DMS 273 (cell line): ENCODE measurements around the gene TMSB15B.
"Not testable (repeated sequence)": the region's sequence is repeated elsewhere in the genome, so short reads cannot be mapped to it uniquely, and the experiment has no call there.

Experiments used
- DNase-seq: peaks from one replicate; lab custom pipeline; 2025; ENCODE audit not compliant: unreplicated experiment; lab: John Stamatoyannopoulos, UW

TMSB15B gene

DNA sequence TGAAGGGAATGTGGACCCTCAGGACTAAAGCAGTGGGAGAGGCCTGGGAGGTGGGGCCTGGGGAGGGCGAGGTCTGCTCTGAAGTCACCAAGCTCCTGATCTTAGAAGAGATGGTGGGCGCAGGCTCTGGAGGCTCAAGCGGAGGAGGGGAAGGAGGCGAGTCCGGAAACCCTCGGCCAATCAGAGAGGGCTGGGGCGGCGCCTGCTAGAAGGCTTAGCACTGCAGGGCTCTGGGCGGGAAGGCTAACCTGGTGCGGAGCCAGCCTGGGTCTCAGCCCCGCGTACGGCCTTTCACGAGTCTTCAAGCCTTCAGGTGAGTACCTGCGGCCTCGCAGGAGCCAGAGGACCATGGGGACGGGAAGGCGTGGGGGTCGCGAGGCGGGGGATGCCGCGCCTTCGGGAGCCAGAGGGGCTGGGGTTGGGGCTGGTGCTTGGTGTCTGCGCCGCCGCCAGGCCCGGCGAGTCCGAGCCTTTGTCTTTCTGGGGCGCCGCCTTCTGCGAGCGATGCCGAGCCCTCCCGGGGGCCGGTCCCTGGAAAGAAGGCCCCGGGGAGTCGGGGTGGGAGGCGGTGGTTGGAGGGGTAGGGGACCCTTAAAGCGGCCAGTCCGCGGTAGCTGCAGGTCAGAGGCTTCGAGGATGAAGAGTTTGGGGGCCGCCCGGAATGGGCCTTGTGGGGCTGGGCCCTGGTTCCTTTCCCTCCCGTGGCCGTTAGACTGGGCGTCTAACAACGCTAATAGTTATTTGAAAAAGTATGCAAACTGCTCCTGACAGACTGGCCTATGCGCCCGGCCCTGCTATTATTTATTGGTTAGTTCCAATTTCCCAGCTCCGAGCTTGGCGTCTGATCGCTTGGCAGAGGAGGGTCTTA lies at the start of gene TMSB15B:
Gene TMSB15B (plus strand): TSS at position 217 of the 868 bp plus-strand sequence.
- not testable (repeated sequence) for DNase-seq

DNA sequence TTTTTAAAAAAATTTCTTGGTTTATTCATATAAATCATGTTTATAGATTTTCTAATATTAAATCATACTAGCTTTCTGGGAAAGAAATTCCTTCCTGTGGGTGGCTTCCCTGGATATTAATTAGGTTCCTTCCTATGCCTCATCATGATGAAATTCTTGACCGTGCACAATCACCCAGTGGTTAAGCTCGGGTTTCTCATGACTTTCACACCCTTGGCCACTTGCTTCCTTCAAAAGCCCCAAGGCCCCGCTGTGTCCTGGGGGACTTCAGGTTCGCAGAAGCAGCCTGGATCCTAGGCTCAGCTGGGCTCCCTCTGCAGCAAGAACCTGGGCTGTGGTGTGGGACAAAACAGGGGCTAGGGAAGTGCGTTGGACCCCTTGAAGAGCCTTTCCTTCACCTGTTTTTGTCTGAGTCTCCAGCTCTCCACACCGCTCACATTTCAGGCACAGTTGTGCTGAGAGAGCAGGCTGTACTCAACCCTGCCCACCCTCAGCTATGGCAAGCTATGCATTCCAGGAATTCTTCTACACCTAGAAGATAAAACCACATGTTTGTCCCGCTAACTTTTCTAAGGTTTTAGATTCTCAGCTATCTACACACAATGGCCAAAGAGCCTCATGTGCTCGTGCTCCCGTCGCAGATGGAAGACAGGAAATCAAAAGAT lies 48.9 kb upstream of the TMSB15B start:
- DNase-seq = no peak

DNA sequence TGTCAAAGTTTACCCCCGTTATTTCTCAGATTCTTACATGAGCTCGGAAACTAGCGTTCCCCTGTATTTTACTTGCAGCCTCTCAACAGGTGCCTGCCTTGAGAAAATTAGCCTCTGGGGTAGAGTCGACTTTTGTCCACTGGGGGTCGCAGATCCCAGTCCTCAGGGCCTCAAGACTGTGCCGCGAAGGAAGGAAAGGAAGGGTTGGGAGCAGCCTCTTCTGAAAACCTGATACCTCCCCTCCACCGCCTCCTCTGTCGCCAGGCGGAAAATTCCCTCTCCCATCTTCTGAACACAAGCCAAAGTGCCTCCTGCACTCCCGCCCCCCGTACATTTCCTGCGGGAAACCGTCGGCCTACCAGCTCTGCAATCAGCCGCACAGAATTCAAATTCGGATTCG lies 44.4 kb upstream of the TMSB15B start:
- DNase-seq = peak; percentile 86

- DNase-seq = peak; percentile 75
Measured at GRCh38 chrX:103918571-103919269, 43.7 kb upstream of the TMSB15B start.

- DNase-seq = peak; percentile 55
Measured at GRCh38 chrX:103919270-103919637, 43.2 kb upstream of the TMSB15B start.

DNA sequence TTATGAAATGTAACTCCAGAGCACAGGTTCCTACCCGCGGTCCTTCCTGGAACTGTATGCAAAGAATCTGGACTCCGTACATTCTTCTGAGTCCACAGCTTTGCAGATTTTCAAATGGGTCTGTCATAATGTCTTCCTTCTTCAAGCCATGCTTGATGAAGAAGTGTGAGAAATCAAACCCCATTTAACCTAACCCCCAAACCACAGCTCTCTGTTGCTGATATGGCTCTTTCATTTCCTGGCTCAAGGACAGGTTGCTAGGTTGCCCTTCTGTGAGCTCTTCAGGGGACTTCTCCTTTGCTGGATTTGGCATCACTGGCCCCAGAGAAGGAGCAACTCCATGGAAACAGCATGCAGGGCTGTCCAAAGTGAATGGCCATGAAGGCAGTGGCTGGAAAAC lies 41.9 kb upstream of the TMSB15B start:
- not testable (repeated sequence) for DNase-seq

GRCh38 chrX:103927030-103927429 lies 35.4 kb upstream of the TMSB15B start:
- DNase-seq = no peak

- DNase-seq = no peak
Measured at GRCh38 chrX:103927633-103928032, 34.8 kb upstream of the TMSB15B start.

DNA sequence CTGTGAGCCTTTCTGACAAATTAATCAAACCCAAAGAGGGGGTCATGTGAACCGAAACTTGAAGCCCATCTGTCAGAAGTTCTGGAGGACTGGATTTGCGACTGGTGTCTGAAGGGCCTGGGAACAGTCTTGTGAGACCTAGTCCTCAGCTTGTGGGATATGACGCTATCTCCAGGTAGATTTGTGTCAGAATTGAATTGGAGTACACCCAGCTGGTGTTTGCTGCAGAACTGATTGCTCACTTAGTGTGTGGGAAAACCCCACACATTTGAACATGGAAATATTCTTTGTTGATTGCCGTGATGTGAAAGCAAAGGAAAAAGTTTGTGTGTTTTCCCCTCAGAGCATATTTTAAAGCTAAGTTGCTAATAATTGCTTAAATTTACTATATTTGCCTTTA lies 30.3 kb upstream of the TMSB15B start:
- no peak for DNase-seq

- not testable (repeated sequence) for DNase-seq
Measured at GRCh38 chrX:103940257-103940656, 22.2 kb upstream of the TMSB15B start.

DNA sequence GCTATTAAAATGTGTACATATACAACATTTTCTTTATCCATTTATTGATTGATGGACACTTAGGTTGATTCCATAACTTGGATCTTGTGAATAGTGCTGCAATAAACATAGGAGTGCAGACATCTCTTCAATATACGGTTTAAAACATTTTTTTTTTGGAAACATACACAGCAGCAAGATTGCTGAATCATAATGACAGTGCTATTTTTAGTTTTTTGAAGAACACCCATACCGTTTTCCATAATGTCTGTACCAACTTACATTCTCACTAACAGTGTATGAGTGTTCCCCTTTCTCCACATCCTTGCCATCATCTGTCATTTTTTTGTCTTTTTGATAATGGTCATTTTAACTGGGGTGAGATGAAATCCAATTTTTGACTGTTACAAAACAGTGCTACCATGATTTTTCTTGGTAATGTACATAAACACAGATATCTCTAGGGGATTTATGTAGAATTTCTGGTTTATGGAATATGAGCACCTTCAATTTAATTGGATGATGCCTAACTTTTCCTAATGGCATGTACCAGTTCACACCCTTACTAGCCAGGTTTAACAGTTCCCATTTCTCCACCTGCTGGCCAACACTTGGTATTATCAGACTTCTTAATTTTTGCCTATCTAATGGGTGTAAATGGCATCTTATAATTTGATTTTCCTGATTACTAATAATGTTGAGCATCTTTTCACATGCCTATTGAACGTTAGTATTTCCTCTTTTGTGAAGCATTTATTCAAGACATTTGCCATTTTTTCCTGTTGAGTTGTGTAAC lies 21.0 kb upstream of the TMSB15B start:
- DNase-seq = peak; percentile 51

DNA sequence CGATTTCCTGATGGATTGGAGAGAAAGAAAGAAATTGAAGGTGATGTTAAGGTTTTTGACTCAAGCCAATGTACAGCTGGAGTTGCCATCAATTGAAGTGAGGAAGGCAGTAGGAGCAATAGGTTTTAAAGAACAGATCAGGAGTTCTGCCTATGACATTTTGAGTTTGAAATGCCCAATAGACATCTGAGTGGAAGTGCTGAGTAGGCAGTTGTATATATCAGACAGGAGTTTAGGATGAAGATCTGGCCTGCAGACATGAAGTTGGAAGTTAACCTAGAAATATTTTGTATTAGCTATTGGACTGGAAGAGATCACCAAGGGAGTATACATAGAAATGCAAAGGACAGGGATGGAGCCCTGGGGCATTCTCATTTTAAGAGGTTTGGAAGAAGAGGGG lies 12.9 kb upstream of the TMSB15B start:
- no peak for DNase-seq

DNA sequence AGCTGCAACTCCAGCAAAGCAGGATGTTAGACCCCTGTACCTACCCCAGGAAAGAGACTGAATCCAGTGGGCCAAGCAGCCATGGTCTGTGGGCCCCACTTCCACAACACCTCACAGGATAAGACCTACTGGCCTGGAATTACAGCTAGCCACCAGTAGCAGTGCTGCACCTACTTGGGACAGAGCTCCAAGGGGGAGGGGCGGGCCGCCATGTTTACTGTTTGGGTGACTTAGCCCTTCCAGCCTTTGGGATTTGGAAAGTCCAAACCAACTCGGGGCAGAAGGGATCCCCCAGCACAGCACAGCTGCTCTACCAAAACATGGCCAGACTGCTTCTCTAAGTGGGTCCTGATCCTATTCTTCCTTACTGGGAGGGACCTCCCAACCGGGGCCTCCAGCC lies 9.1 kb upstream of the TMSB15B start:
- no peak for DNase-seq

DNA sequence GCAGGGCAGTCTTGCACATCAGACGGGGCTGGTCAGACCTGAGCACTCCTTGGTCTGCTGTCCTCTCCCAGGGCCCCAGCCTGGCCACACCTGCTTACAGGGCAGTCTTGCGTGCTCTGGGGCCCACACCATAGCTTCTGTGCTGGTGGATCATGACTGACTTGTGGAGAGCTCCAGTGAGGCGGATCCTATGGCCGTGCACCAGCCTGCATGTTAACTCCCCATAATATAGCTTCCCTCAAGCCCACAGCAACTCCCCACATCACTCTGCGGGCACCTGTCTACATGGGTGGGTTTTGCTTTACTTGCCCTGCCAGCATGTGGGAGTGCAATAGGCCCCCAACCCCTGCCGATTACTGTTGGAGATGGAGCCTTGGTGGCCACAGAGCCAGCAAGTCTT lies 8.2 kb upstream of the TMSB15B start:
- DNase-seq = no peak

- DNase-seq = not testable (repeated sequence)
Measured at GRCh38 chrX:103960599-103960998, 1.8 kb upstream of the TMSB15B start.

DNA sequence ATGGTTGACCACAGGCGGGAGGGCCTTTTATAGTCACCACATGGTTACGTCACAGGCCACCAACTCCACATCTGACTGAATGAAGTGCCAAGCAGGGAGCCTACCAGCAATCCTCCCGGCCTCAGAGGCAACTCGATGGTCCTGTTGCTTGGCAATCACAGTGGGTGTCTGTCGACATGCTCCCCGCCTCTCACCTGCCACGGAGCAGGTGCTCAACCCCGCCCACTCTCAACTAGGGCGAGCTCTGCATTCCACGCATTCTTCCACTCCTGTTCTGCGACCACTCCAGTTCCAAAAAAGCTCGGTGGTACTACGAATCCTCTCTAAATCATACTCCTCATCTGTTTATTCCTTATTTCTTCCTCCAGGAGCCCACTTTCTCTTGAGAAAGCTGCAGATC lies 21.1 kb downstream of the TMSB15B start:
- not testable (repeated sequence) for DNase-seq

DNA sequence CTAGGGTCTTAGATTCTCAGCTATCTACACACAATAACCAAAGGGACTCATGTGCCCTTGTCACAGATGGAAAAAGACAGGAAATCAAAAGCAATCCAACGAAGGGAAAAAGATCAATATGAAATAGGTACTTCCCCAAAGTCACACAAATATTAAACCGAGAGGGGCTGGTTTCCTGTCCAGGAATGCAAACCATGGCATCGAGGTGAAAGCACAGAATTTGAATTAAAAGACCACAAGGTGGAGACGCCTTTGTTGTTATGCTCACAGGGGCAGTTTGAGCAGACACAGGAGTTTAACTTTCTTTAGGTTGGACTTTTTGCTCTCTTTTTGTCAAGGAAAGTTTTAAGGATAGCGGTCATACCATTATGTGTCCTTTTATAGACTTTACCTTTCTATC lies 36.8 kb downstream of the TMSB15B start:
- DNase-seq = no peak

- no peak for DNase-seq
Measured at GRCh38 chrX:104008831-104009230, 46.4 kb downstream of the TMSB15B start.

DNA sequence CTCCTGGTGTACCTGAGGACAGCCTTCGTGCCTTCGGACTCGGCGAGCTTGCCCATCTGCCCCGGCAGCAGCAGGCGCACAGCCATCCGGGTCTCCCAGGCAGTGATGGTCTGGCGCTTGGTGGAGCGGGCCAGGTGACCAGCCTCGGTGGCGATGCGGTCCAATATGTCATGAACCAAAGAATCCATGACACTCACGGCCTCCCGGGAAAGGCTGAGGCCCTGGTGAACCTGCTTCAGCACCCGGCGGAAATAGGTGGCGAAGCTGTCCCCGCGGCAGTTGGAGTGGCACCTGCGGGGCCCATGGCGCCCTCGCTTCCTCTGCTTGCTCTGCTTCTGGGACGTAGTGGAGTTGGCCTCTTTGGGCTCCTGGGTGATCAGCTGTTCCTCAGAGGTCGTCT lies 50.7 kb downstream of the TMSB15B start:
- no peak for DNase-seq

- no peak for DNase-seq
Measured at GRCh38 chrX:104013606-104014005, 51.2 kb downstream of the TMSB15B start, which contains the start of gene H2BW1. Gene H2BW1, minus strand, starts transcription at chrX:104013708. Its CDS starts 132 bp downstream, at chrX:104013576.

GRCh38 chrX:104015576-104015975 lies 53.1 kb downstream of the TMSB15B start:
- DNase-seq = not testable (repeated sequence)
